GM18498 (cell line): Measurements from ENCODE around the gene ST8SIA6.

Source experiments
- ATAC-seq: cut with Tn5 transposase; IDR thresholded peaks from one replicate; pipeline ENCODE4 v1.9.1; 2021; ENCODE audit warnings: mild to moderate bottlenecking, moderate library complexity; ENCODE audit not compliant: unreplicated experiment

The ST8SIA6 gene

GRCh38 chr10:17387861-17388503 lies 66.4 kb downstream of the ST8SIA6 start:
- no peak for ATAC-seq

GRCh38 chr10:17386616-17387075 lies 67.7 kb downstream of the ST8SIA6 start:
- ATAC-seq = no peak

DNA sequence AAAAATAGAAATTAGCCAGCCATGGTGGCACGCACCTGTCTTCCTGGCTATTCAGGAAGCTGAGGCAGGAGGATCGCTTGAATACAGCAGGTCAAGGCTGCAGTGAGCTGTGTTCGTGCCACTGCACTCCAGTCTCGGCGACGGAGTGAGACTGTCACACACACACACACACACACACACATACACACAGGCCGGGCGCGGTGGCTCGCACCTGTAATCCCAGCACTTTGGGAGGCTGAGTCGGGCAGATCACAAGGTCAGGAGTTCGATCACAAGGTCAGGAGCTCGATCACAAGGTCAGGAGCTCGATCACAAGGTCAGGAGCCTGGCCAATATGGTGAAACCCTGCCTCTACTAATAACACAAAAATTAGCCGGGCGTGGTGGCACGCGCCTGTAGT lies 68.4 kb downstream of the ST8SIA6 start:
- ATAC-seq = no peak

GRCh38 chr10:17385066-17385465 lies 69.3 kb downstream of the ST8SIA6 start:
- no peak for ATAC-seq

DNA sequence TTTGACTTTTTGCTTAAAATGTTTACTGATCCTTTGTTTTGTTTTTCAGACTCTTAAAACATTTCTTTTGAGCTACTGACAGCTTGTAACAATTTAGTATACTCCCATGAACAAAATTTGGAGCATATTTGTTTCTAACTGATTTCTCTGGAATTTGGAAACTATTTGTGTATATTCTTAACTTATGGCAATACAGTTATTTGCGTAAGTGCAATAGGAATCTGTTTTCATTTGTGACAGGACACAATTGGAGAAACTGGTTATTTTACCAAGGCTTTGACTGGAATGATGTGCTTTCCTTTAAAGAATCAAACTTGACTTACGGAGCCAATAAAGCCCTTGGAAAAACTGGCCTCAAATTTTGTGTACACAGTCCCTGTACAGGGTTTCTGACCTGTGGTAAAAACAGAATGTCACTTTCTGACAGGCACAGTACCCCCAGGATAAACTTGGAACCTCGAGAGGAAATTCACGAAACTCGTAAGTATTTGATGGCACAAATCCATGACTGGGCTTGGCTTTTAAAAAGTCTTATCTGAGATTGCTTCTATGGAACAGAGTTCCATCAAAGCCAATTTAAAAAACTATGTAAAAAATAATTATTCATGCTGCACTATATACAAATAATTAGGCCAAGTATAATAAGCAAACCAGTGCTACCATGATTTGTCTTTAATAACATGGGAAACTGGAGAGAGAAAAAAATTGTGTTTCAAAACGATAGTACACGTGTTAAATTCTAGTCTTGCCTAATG lies 70.4 kb downstream of the ST8SIA6 start:
- ATAC-seq = no peak

DNA sequence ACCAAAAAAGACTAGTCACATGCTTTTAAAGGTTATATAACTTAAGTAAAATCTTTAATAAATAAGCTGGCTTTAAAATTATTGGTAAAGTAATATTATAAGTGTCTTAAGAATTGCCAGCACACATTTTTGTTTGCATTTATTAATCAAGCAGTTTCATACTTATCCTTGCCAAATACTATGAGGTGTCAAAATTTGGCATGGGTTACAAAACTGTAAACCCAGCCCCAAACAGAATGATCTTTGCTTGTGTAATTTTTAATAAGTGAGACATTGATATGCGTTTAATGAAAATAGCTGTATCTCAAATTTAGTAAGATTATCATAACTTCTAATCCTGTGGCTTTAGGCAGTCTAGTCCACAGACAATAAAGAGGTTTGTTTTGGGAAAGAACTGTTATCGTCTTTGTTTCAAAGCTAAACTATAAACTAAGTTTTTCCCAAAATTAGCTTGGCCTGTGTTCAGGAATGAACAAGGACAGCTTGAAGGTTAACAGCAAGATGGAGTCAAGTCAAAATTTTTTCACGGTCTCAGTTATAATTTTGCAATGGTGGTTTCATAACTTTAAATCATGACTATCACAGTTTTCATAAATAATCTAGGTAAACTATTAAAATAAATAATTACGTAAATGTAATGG lies 72.8 kb downstream of the ST8SIA6 start:
- ATAC-seq = no peak

DNA sequence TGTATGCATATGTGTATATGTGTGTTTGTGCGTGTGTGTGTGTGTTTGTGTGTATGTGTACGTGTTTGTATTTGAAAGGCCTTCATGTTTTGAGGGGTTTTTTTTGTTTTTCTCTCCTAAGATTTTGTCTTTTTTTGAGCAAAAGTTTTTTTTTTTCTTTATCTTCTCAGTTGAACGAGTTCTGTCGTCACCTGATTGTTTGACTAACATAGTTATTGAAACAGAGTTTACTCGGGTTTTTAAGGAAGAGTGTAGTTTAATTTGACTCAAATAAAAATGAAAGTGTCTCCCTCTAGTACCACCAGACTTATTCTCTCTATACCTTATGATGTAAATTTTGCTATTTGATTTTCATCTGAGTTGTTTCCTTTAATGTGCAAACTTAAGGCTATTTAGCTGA lies 73.5 kb downstream of the ST8SIA6 start:
- ATAC-seq = no peak

DNA sequence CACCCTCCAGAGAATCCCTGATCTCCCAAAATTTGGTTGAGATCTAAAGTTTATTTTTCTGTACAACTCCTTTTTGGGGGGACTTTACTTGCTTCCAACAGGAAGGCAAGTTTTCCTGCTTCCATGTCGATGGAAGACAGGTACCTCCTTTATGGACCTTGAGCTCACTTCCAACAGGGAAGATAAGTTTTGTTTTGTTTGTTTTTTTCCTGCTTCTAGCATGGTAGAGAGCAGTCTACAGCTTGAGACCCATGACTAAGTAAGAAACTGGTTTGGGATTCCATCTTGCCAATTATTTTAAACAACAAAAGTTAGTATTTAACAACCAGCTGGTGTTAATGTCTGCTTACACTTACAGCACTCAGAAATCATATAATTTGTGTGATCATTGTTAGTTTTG lies 74.4 kb downstream of the ST8SIA6 start:
- ATAC-seq = no peak

- ATAC-seq = no peak
These were observed 75.2 kb downstream of the ST8SIA6 start for GRCh38 chr10:17379151-17379690.

DNA sequence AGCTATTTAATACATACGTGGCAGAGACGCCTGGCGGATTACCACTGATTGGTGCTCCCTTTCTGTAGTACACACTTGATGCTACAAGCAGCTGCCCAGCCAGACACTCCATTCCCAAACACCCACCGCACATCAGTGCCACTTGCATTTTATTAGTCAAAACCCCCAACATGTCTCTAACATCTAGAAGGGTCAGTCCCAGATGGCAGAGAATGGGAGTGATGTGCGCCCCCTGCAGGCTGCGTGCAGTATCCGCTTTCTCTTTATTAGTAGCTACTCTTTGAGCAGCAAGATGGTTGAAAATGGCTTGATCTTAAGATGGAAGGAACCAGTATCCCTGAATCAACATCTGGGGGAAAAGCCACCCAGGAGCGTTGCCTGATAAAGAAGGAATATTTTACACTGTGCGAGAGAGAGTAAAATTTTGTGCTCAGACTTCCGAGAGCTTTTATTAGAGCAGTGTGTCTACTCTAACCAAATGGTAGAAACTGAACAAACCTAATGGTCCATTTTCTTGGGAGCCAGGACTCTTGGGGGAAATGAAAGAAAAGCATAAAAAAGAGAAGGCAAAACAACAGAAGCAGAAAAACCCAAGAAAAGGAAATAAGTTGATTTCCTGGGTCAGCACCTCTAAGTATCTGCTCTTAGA lies 78.3 kb downstream of the ST8SIA6 start:
- ATAC-seq = no peak

DNA sequence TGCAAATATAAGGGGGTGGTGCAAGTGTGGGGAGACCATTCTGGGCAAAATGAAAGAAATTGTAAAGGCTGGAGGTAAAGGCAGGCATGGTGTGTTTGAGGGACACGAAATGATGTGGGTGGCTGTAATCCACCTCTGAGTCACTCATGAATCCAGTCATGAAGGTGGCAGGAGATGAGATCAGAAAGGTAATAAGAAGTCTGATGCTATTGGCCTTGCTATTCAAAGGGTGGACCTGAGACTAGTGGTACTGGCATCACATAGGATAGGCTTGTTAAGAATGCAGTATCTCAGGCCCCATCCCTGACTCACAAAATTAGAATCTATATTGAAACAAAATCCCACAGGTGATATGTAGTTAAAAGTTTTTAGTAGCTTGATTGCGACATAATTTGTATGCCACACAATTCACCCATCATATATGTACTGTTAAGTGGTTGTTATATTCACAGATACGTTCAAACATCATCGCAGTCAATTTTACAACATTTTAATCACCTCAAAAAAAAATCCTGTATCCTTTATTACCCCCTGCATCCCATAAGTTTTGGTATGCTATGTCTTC lies 85.6 kb downstream of the ST8SIA6 start:
- no peak for ATAC-seq

DNA sequence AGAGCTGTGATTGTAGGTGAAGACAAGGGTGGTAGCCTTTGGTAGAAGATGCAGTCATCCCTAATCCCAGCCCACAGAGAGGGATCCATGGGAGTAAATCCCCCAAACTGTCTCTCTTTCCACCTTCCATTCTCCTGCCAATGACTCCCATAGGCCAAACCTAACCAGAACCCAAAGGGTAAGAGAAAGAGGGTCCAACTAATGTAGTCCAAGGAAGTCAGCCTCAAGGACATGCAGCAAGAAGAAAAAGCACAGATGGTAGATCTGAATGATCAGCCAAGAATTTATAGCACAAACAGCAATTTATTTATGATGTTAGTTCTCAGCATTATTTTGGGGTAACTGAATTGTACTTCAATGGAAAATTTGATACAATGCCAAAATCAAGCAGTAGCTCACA lies 87.7 kb downstream of the ST8SIA6 start:
- ATAC-seq = no peak

GRCh38 chr10:17365402-17365801 lies 89.0 kb downstream of the ST8SIA6 start:
- no peak for ATAC-seq

DNA sequence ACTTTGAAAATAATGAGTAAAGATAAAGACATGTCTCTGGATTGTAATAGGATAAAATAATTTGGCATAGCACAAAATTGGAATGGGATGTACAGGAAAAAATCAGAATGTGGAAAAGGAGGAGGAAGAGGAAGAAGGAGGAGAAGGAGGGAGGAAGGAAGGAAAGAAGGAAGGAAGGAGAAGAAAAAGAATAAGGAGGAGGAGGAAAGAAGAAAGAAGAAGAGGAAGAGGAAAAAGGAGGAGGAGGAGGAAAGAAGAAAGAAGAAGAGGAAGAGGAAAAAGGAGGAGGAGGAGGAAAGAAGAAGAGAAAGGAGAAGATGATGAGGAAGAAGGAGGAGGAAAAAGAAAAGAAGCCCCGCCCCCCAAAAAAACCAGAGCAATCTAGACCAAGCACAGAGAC lies 95.9 kb downstream of the ST8SIA6 start:
- no peak for ATAC-seq

GRCh38 chr10:17357781-17358180 lies 96.6 kb downstream of the ST8SIA6 start:
- no peak for ATAC-seq

DNA sequence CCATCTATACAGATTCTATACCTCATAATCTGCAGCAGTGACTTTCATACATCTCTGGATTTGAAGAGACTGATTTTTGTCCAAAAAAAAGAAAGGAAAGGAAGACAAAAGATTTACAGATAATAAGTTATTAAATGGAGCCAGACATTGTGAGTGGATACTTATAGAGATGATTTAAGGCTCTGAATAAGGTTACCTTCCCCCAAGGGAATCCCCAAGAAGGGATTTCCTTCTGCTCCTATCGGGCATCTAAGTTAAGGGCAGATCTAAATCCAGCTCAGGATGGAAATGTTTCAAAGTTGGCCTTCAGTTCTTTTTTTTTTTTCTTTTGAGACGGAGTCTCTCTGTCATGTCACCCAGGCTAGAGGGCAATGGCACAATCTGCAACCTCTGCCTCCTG lies 97.6 kb downstream of the ST8SIA6 start:
- no peak for ATAC-seq

GRCh38 chr10:17354781-17355180 lies 99.6 kb downstream of the ST8SIA6 start:
- no peak for ATAC-seq

GRCh38 chr10:17353568-17354300 lies 100.7 kb downstream of the ST8SIA6 start:
- ATAC-seq = no peak

DNA sequence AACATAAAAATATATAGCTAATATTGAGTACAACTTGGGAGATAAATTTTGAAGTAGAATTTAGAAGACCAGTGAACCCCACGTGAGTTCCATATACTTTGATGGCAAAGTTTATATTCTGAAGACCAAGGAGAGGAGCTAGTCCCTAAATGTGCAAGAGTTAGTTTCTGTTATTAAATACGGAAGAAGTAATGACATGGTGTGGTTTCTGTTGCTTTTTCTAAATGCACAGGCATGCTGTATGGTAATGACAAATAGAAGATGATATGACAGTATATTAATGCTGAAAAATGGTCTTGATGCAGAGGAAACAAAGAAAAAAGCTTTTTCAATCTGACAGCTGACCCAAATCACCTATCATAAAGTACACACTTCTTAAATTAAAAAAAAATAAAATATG lies 101.8 kb downstream of the ST8SIA6 start:
- no peak for ATAC-seq

DNA sequence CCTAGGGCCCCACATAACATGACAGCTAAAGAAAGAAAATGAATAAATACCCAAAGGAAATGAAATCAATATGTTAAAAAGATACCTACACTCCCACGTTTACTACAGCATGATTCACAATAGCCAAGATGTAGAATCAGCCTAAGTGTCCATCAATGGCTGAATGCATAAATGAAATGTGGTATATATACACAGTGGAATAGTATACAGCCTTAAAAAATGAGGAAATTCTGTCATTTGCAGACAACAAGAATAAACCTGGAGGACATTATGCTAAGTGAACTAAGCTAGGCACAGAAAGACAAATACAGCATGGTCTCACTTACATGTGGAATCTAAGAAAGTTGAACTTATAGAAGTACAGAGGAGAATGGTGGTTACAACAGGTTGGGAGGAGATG lies 102.9 kb downstream of the ST8SIA6 start:
- ATAC-seq = no peak
